Activated T-helper 1 cell treated with Interleukin-2 at 50 U/mL for 16 hours (primary cell): ENCODE results near the gene NME3.

ENCODE experiments used
- DNase-seq: peaks from one replicate; pipeline ENCODE4 v3.0.0-alpha.2; 2020; ENCODE audit warnings: low read depth

NME3 gene

DNA sequence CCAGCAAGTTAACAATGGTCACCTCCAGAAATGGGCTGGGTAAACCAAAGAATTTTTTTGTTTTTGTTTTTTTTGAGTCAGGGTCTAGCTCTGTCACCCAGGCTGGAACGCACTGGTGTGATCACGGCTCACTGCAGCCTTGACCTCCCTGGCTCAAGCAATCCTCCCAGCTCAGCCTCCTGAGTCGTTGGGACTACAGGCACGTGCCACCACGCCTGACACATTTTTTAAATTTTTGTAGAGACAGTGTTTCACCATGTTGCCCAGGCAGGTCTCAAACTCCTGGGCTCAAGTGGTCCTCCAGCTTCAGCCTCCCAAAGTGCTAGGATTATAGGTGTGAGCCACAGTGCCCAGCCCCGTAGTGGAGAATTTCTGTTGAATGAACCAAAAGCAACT is 9.3 kb upstream of the NME3 start:
- DNase-seq = no peak

- DNase-seq = no peak
Observed at GRCh38 chr16:1779741-1780676, 8.7 kb upstream of the NME3 start.

- no peak for DNase-seq
Observed at GRCh38 chr16:1779234-1779701, 7.9 kb upstream of the NME3 start.

DNA sequence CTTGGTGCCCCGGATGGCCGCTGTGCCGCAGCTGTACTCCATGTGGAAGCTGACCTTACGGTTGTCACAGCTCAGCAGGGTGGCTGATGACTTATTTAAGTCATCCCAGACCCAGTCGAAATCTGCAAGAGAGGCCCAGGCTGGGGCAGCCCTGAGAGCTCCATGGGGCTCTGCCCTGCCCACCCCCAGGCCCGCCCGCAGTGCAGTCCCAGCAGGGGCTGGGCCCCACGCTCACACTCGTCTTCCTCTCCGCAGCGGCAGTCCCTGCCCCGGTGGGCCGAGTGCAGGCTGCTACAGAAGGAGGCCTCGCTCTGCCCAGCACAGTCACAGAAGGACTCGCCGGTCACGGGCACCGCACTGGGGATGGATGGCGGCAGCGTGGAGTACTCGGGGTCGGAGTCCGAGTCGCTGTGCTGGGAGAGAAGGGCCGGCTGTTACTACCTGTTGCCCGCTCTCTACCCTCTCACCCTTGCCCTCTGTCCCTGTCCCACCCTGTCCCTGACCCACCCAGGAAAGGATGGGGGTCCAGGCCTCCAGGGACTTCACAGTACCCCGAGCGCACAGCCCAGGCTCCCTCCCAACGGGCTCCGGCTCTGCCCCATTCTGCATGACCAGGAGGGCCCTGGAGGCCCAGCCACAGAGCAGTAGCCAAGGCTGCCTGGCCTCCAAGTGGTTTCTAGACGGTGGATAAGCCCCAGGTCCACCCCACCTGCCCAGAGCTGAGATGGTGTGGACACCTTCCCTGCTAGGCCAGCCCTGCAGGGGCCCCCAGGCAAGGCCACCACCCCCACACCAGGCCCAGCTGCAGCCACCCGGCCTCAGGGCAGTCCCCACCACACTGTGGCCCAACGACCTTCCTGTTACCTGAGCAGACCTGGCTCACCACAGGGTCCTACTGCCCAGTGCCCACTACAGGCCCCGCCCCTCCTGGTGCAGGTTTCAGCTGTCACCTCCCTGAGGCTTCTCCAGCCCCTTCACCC is 7.1 kb upstream of the NME3 start:
- DNase-seq = no peak

DNA sequence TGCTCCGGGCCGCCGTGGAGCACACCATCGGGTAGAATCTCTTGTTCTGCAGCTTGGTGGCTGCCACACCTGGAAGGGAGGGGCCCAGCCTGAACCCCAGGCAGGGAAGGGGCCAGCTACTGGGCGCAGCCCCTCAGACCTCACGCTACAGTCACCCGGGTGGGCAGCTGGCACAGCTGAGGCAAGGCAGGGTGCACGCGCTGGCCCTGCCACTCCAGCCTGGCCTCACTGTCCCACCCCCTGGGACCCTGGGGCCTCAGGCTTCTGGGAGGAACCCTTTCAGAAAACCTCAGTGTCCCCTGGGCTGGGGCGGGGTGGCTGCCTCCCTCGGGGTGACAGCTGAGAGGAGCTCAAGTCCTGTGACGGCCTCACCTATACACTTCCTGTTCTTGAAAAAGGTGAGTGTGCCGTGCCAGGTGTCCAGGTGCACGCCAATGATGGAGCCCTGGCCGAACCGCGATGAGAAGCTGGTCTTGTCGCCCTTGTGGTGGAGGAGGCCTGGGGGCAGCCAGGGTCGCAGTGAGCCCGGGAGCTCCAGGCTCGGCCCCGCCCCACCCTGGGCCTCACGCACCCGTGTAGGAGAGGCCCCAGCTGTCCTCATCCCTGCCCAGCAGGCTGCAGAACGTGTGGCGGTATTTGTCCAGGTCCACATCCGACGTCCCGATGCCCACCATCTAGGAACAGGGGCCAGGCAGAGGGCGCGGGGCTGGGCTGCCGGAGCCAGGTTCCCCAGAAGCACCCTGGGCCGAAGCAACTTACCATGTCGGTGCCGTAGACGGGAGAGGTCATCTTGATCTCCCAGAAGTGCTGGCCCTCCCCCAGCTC is 6.2 kb upstream of the NME3 start:
- DNase-seq = no peak

DNA sequence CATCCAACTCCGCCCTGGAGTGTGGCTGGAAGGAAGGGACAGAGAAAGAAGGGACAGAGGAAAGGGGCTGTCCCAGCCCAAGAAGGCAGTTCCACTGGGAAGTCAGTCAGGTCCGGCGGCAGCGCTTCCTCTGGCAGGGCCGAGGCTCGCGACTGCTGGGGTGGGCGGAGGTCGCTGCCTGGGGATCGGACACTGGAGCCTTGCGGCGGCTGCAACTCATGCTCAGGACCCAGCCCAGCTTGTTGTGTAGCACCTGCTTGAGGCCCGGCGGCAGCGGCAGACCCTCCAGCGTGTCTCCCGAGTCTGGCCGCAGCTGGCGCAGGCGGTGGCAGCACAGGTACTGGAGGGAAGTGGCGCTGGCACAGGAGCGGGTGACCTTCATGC is 5.6 kb upstream of the NME3 start:
- no peak for DNase-seq

DNA sequence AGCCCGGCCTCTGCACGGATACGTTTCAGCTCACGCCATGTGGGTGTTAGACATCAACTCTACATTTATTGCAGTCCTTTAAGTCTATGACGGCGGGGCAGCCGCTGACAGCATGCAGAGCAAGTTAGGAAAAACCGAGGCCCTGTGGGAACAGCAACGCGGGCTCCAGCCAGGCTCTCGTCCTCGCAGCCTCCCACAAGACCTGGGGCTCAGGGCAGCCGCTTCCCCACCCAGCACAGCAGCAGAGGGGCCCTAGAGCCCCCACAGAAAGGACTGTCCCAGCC is 5.3 kb upstream of the NME3 start:
- no peak for DNase-seq

GRCh38 chr16:1775846-1776671 is 4.7 kb upstream of the NME3 start:
- DNase-seq = no peak

- no peak for DNase-seq
Observed at GRCh38 chr16:1775006-1775845, 3.9 kb upstream of the NME3 start.

DNA sequence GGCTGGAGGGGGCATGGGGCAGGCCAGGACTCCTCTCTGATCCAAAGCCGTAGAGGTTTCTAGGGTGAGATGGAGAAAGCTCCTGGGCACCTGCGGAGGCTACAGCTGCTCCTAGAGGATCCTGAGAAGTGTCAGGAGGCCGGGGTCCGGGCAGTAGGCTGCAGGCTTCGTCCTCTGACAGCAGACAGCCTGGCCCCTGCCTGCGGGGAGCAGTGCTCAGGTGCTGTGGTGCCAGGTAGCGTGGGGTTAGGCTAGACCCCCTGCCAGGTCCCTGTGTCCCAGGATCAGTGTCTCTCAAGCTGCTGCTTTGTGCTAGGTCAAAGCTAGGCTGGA is 3.1 kb upstream of the NME3 start:
- no peak for DNase-seq

DNA sequence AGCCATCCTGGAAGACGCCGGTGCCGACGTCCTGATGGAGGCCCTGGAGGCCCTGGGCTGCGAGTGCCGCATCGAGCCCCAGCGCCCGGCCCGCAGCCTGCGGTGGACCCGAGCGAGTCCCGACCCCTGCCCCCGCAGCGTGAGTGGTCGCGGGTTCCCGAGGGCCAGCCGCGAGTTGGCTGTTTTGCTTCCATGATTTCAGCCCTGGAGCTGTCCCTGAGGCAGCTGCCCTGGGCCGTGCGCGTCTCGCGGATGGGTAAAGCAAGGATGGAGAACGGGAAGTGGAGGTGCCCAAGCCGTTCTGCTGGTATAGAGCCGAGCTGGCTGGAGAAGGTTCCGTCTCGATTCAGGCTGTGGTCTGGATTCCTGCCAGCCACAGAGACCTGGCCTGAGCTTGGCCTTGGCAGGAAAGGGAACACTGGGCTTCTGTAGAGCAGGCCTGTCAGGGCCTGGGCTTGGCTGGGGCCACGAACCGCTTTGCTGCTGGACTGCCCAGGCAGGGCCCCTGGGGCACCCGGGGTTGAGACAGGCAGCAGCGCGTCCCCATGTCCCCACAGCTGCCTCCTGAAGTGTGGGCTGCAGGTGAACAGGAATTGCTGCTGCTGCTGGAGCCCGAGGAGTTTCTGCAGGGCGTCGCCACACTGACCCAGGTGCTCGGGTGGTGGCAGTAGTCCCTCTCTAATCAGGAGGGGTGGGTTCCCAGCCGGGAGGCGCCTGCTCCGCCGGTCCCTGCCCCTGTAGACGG is 2.5 kb upstream of the NME3 start:
- DNase-seq = no peak

DNA sequence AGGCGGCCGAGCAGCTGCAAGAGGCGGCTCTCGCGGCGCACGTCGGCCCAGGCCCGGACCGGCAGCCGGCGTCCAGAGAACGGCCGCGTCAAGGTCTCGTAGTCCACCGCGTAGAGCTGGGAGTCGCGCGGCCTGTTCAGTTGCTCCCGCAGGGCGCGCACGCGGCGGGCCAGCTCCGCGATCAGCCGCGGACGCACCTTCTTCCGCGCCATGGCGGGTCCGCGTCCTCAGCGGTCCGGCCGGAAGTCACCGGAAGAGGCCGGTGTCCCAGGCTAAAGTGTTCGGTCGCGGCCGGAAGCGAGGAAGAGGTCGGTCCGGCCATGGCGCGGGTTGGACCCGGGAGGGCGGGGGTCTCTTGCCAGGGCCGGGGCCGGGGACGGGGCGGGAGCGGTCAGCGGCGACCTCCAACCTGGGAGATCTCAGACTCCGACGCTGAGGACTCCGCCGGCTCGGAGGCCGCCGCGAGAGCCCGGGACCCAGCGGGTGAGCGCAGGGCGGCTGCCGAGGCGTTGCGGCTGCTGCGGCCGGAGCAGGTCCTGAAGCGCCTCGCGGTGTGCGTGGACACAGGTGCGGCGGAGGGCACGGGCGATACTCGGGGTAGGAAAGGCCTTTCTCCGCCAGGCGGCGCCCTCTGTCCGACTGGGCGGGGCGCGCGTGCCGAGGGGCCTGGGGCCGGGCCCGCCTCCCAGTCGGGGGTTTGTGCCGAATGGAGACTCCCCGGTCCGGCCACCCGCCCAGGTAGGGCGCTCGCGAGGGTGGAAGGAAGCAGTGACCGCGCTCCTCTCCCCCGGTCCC is 1.8 kb upstream of the NME3 start, which contains the start of gene MRPS34:
TSS of gene MRPS34 (minus strand) at position 227 of the 795 bp plus-strand sequence. CDS start at position 212, 15 bp downstream.
- peak; percentile 70 for DNase-seq

DNA sequence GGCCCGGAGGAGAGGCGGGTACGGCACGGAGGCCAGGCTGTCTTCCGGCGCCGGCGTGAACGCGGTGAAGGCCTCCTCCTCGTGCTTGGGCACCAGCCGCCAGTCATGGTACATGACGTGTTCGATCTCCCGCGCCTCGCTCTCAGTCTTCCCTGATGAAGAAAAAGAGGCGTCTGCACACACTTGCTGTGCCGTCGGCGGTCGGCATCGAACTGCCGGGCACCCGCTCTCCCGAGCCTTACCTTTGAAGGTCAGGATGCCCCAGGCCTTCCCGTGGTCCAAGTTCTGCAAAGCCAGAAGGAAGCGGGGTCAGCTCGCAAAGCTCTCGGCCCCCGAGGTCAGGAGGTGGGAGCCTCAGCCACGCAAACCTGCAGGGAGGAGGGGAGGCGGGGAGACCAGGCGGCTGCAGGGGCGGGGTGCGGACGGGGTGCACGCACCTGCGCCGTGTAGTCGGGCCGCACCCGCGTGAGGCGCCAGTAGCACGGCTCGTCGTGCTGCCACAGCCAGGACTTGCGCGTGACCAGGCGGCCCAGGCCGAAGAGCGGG is 1.1 kb upstream of the NME3 start, which contains the start of gene EME2:
TSS of gene EME2 (plus strand) at position 449 of the 546 bp plus-strand sequence. CDS start 418 bp downstream, outside the sequence.
- DNase-seq = peak; percentile 34

- no peak for DNase-seq
Observed at GRCh38 chr16:1771864-1772361, 570 bp upstream of the NME3 start.

DNA sequence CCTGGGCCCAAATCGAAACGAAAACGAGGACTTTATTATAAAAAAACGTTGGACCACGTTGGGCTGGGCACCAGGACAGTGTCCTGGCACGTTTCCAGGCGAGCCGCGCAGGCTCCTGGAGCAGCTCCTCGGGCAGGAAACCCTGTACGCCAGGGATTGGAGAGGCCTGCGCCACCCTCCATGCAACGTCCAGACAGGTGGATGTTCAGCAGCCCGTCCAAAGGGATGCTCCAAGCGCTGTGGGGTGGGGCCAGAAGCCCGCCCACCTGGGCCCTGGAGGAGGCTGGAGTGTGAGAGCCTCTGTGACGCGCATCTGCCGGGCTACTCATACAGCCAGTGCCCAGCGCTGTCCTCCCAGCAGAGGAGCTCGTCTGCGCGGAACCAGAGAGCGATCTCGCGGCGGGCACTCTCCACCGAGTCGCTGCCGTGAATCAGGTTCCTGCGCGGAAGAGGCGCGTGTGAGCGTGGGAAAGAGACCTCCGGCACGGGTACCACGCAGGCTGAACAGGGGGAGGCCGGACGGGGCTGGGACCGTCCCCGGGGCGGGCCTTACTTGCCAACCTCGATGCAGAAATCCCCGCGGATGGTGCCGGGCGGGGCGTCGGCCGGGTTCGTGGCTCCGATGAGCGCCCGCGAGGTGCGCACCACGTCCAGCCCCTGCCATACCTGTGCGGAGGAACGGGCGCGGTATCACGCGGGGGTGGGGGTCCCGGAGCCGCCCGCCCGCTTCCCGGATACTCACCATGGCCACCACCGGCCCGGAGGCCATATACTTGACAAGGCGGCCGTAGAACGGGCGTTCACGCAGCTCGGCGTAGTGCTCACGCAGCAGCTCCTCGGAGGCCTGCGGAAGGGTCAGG is 785 bp downstream of the NME3 start:
- peak; percentile 25 for DNase-seq

- DNase-seq = no peak
Observed at GRCh38 chr16:1769402-1770300, 1.7 kb downstream of the NME3 start.
